Panc1 (cell line): ENCODE data around the gene SH3PXD2A.

Experiments used
- POLR2AphosphoS5 ChIP-seq: IDR thresholded peaks from 2 replicates; pipeline ENCODE4 v1.6.1; 2012; ENCODE audit warnings: mild to moderate bottlenecking, low read depth, low read length, moderate library complexity
- SIN3A ChIP-seq: IDR thresholded peaks from 2 replicates; pipeline ENCODE4 v1.6.1; 2012; ENCODE audit warnings: low read depth, mild to moderate bottlenecking, low read length, moderate library complexity, borderline replicate concordance; ENCODE audit not compliant: insufficient read depth
- TF ChIP-seq, protein P1 (sequence below): fragments of 450-650 bp; IDR thresholded peaks from 2 replicates; pipeline ENCODE4 v1.5.1; 2017; ENCODE audit warnings: mild to moderate bottlenecking
- TF ChIP-seq, protein P2 (sequence below), 2 experiments: IDR thresholded peaks; 2 replicates each; pipeline ENCODE4 v1.6.1; 2011 to 2012; ENCODE audit warnings: low read depth in 2 of 2, control low read depth in 1 of 2, low read length in 1 of 2, mild to moderate bottlenecking in 1 of 2, moderate library complexity in 1 of 2; ENCODE audit not compliant: insufficient read depth in 1 of 2

DNA sequence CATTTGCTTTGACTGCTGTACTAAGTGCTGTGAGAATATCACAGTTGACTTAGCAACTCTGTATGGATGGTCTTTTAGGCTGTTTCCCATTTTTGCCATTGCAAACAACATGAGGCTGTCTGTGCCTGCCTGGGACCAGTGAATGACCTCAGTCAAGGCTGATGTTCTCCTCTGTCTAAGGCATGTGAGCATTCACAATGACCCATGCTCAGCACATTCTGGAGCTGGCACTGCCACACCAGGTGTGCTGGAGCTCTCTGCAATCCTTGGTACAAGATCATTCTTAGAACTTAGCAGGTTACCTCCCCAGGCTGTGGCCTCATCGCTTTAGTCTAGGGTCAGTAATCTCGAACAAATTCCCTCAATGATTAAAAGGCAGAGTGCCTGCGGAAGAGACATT lies 61.9 kb downstream of the SH3PXD2A start:
- TF ChIP-seq, protein P1, sequence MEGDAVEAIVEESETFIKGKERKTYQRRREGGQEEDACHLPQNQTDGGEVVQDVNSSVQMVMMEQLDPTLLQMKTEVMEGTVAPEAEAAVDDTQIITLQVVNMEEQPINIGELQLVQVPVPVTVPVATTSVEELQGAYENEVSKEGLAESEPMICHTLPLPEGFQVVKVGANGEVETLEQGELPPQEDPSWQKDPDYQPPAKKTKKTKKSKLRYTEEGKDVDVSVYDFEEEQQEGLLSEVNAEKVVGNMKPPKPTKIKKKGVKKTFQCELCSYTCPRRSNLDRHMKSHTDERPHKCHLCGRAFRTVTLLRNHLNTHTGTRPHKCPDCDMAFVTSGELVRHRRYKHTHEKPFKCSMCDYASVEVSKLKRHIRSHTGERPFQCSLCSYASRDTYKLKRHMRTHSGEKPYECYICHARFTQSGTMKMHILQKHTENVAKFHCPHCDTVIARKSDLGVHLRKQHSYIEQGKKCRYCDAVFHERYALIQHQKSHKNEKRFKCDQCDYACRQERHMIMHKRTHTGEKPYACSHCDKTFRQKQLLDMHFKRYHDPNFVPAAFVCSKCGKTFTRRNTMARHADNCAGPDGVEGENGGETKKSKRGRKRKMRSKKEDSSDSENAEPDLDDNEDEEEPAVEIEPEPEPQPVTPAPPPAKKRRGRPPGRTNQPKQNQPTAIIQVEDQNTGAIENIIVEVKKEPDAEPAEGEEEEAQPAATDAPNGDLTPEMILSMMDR = no peak
- TF ChIP-seq POLR2AphosphoS5 (no peak), SIN3A (no peak)
- TF ChIP-seq, protein P2, sequence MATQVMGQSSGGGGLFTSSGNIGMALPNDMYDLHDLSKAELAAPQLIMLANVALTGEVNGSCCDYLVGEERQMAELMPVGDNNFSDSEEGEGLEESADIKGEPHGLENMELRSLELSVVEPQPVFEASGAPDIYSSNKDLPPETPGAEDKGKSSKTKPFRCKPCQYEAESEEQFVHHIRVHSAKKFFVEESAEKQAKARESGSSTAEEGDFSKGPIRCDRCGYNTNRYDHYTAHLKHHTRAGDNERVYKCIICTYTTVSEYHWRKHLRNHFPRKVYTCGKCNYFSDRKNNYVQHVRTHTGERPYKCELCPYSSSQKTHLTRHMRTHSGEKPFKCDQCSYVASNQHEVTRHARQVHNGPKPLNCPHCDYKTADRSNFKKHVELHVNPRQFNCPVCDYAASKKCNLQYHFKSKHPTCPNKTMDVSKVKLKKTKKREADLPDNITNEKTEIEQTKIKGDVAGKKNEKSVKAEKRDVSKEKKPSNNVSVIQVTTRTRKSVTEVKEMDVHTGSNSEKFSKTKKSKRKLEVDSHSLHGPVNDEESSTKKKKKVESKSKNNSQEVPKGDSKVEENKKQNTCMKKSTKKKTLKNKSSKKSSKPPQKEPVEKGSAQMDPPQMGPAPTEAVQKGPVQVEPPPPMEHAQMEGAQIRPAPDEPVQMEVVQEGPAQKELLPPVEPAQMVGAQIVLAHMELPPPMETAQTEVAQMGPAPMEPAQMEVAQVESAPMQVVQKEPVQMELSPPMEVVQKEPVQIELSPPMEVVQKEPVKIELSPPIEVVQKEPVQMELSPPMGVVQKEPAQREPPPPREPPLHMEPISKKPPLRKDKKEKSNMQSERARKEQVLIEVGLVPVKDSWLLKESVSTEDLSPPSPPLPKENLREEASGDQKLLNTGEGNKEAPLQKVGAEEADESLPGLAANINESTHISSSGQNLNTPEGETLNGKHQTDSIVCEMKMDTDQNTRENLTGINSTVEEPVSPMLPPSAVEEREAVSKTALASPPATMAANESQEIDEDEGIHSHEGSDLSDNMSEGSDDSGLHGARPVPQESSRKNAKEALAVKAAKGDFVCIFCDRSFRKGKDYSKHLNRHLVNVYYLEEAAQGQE (IDR thresholded peaks at IDR 0.05; ENCODE audit: insufficient read depth in 1 of 2, low read depth in 2 of 2, low read length in 1 of 2) = no peak
